NCI-H345 treated with DMSO at 0.1 percent for 48 hours (cell line): Measurements from ENCODE around the gene MIOS.
"Not testable (repeated sequence)": the region's sequence is repeated elsewhere in the genome, so short reads cannot be mapped to it uniquely, and the experiment has no call there.

Experiments
- DNase-seq: peaks from one replicate; lab custom pipeline; 2025; ENCODE audit not compliant: unreplicated experiment; lab: John Stamatoyannopoulos, UW

MIOS gene

GRCh38 chr7:7554021-7554432, 12.7 kb upstream of the MIOS start:
- DNase-seq, result no peak

DNA sequence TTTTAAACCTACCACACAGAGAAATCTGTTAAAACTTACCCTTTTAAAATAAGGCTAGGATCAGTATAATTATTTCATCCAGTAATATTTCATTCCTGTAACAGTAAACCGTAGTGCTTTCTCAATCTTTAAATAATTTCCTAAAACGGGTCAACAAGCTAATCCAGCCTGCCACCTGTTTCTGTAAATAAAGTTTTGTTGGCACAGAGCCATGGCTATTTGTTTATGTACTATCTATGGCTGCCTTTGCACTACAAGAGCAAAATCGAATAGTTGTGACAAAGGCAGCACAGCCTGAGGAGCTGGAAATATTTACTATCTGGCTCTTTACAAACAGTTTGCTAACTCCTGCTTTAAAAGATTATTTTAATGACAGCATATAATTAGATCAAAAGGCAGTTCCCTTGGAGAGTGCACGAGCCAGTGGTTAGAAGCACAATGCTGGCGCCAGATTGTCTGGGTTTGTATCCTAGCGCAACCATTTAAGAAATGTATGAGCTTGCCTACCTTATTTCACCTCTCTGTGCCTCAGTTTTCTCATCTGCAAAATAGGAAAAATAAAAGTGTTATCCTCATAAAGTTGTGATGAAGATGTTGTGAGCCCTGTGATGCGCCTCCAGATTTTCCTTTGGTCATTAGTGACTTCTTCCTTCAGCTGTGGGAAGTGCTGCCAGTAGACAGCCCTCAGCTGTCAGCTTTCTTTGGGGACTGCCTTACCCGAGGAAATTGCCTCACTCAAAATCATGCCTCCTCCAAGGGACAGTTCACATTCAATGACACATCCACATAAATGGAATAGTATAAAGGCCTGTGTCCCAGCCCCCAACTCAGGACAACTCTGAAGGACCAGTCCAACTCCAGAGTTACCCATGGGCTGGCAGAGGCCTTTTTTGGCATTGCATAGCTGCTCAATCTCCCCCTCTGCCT, 11.8 kb upstream of the MIOS start:
- peak; percentile 73 for DNase-seq

DNA sequence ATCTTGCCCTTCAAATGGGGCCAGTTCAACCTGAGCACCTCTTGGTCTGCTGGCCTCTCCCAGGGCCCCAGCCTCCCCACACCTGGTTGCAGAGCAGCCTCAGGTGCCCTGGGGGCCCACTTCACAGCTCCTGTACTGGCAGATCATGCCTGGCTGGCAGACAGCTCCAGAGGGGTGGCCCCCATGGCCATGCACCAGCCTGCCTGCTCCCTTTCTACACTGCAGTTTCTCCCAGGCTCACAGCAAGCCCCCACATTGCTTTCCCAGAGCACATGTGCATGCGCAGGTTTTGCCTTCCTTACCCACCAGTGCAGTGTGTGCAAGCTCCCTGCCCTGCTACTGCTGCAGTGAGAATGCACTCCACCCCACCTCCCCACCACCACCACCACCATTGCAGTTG, 9.8 kb upstream of the MIOS start:
- DNase-seq, result no peak

DNA sequence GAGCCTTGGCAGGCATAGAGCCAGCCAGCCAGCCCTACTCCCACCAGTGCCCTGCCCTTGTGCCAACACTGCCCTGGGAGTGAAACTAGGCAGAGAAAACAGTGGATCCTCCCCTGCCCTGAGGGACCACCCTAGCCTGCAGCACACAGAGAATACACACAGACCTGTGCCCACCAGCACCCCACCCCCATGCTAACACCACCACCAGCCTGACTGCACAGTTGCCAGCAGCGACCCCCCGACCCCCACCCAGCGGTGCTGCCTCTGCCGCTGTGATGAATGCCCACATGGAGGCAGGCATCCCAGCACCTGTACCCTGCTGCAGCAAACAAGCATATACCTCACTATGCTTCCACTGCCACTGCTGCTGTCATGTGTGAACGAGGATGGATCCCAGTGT, 9.4 kb upstream of the MIOS start:
- DNase-seq, result no peak

GRCh38 chr7:7561591-7561990, 5.1 kb upstream of the MIOS start:
- not testable (repeated sequence) for DNase-seq

GRCh38 chr7:7562736-7563135, 3.9 kb upstream of the MIOS start:
- DNase-seq, result no peak

- no peak for DNase-seq
These were observed 3.4 kb upstream of the MIOS start for GRCh38 chr7:7563269-7563668.

DNA sequence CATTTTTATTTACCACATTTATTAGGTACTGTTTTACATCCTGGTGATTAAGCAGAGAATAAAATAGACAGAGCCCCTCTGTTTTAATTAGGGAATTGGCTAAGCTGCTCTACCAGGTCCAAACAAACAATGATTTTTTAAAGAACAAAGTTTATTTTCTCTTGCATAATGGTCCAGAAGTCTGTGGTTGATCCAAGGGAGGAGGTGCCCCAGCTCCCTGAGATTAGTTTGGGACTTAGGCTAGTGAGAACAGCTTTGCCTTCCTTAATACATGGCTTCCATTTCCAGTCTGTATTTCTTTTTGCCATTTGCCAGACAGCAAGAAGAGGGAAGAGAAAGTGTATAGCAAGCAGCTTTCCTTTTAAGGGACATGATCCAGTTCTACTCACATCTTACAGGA, 2.9 kb upstream of the MIOS start:
- DNase-seq, result no peak

DNA sequence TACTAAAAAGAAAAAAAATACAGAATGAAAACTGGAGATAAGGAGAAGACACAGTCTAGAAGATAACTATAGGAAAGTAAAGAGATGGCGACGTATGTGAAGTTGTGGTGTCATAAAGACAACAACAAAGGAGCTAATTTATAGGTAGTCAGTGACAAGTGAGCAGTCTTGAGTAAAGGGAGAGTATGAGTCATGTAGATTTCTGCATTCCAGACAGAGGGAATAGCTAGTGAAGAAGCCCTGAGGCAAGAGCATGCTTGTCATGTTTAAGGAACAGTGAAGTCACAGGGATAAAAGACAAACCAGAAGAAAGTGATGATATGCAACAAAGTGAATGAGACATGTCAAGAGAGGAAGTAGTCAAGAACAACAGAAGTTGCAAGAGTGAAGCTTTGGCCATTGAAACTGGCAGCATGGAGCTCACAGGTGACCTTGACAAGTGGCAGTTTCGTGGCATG, 2.3 kb upstream of the MIOS start:
- DNase-seq, result no peak

- DNase-seq, result no peak
These were observed 1.5 kb upstream of the MIOS start for GRCh38 chr7:7565018-7565680.

GRCh38 chr7:7565746-7566650, 686 bp upstream of the MIOS start:
- no peak for DNase-seq

DNA sequence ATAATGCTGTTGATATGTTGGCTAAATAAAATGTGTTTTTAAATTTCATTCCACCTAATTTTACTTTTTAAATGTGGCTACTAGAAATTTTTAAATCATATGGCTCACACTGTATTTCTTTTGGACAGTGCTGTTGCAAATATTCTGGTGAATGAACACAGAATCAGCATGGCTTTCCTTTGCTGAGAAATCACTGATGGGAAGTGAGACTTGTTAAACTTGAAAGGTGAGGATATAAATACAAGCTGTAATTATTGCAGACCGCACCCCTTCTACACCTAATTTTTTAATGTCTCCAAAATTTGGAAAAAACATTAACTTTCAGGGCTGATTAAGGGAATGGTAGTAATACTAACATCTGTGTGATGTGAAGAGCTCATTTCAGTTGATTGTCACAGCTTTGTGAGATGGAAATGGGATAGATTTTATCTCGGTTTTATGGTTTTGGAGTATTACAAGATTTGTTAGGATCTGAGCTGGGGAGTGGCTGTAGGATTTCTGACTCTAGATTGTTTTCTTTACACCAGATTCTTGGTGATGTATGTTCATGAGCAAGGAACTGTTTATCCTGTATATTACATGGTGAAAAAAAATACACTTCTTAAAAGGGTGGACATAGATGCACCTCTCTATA, 1.3 kb downstream of the MIOS start:
- no peak for DNase-seq

GRCh38 chr7:7568553-7568952, 1.9 kb downstream of the MIOS start:
- DNase-seq, result no peak

DNA sequence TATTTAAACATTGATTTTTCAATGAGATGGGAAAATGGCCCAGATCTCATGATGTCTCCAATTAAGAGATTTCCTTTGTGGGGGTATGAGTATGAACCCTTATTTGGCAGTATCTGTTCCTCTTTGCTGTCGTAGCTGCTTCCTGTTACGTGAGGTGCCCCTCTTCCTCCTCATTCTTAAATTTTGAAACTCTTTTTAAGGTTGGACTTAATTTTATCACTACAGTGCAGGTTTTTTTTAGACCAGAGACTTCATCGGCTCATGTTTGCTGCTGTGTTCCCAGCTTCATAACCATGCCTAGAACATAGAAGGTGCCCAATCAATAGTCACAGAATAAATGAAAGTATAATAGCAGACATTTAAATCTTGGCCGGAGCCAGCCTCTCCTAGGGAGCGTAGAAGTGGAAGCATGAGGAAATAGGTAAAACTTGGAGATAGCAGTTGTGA, 2.4 kb downstream of the MIOS start:
- no peak for DNase-seq

DNA sequence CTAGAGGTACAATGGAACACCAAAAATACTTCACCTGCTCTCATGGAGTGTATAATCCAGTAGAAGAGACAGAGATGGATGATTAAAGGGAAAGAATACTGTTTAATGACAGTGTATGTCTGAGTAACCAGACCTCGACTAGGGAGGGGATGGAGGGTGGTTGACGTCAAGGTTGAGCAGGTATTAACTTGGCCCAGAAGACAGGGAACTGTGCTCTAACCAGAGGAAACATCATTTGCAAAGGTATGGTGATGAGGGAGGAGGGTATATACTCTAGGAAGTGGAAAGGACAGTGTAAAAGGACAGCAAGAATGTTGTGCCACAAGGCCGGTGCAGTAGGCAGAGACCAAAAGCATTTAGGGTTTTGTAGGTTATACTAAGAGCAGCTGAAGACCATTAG, 2.9 kb downstream of the MIOS start:
- no peak for DNase-seq

GRCh38 chr7:7570584-7570983, 3.9 kb downstream of the MIOS start:
- no peak for DNase-seq

DNA sequence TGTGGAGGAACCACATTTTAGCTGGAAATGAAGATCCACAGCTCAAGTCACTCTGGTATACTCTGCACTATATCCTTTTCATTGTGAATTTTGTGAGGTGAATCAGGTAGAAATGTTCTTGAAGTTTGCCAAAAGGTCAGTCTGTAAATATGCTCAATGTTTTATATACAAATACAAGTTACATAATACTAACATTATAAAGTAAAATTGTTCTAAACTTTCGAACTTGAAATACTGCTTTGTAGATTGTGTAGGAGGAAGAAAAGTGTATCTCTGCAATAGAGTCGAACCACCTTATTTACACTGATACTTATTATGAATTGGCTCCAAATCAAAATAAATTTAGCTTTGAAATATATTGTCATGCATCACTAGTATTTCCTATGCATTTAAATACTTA, 7.0 kb downstream of the MIOS start:
- no peak for DNase-seq

GRCh38 chr7:7576344-7576743, 9.7 kb downstream of the MIOS start:
- no peak for DNase-seq

DNA sequence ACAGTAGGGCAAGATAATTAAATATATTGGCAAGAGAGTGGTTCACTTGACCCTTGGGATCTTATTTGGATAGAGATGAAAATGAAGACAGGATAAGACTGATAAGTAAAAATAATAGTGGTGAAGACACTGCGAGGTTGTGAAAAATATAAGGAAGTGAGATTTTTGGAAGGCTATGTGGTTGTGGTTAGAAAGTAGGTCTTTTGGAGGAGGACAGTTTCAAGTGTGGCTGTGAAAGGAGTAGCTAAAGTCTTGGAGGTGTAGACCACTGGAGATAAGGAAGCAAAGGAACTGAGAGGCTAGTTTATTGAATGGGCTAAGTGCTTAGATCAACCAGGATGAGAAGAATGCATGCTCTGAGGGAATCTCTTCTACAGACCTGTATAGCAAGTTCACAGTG, 11.2 kb downstream of the MIOS start:
- DNase-seq, result no peak

- DNase-seq, result no peak
These were observed 13.0 kb downstream of the MIOS start for GRCh38 chr7:7579638-7580037.
